HepG2 (cell line): ENCODE measurements around the gene SLC4A5. TPM values are rescaled to one million over a fixed set of nuclear protein-coding genes. Genes with fewer than 3 reads are reported as not detected.

Experiments
- ATAC-seq: fragments of 200-7000 bp; cut with Tn5 transposase; 3 replicates; pipeline ENCODE4 v1.9.1; 2020; ENCODE audit warnings: mild to moderate bottlenecking, moderate library complexity
- BruUV-seq: library from RNA; stranded (reverse); fragments of 400-500 nt; replicated peaks from 2 replicates; lab custom pipeline; 2021; lab: Mats Ljungman, UMichigan
- CTCF ChIA-PET: fragments of 300-600 bp; formaldehyde crosslinking; extraction: SDS; loops from one replicate; lab custom pipeline; 2021; ENCODE audit warnings: low total read pairs, inconsistent platforms, low intra/inter-chr PET ratio; lab: Yijun Ruan, JAX
- POLR2A ChIA-PET: fragments of 350-600 bp; sonication (Branson Sonifier 250); formaldehyde crosslinking; loops from one replicate; lab custom pipeline; 2020; ENCODE audit warnings: antibody characterized with exemption, inconsistent platforms; lab: Yijun Ruan, JAX
- DNase-seq: peaks from one replicate; pipeline ENCODE4 v3.0.0-alpha.2; 2015; ENCODE audit warnings: low spot score
- FAIRE-seq: peaks from 3 replicates; lab custom pipeline; 2011; peaks lifted over from hg19 to GRCh38; lab: Jason Lieb, UNC
- H2AFZ ChIP-seq: one replicate; pipeline ENCODE4 v1.6.1; 2011; ENCODE audit warnings: low read length, inconsistent platforms
- H3K27ac ChIP-seq: fragments of 300-600 bp; 3 replicates; pipeline ENCODE4 v1.8.0; 2011; ENCODE audit warnings: mixed run types, mild to moderate bottlenecking, mixed read lengths, low read length, inconsistent platforms; ENCODE audit not compliant: insufficient read depth; ENCODE audit errors: extremely low read length
- H3K27me3 ChIP-seq, 2 experiments: fragments of 200-600 bp in 1 of 2; 2 replicates in 1 of 2; 3 replicates in 1 of 2; pipeline versions ENCODE4 v1.6.0 to v1.8.0; 2011; ENCODE audit warnings: low read length in 2 of 2, mild to moderate bottlenecking in 2 of 2, moderate library complexity in 2 of 2, inconsistent platforms in 1 of 2; ENCODE audit not compliant: insufficient read depth in 2 of 2, control insufficient read depth in 1 of 2
- H3K36me3 ChIP-seq, 2 experiments: fragments of 200-600 bp in 1 of 2; replicated peaks in 1 of 2; 2 replicates in 1 of 2; 3 replicates in 1 of 2; pipeline versions ENCODE4 v1.5.1 to v1.8.0; 2011; ENCODE audit warnings: low read length in 2 of 2, inconsistent platforms in 1 of 2; ENCODE audit not compliant: insufficient read depth in 2 of 2, control insufficient read depth in 1 of 2
- H3K4me1 ChIP-seq: 2 replicates; pipeline ENCODE4 v1.5.1; 2012; ENCODE audit warnings: low read length, inconsistent platforms; ENCODE audit not compliant: insufficient read depth
- H3K4me2 ChIP-seq: 2 replicates; pipeline ENCODE4 v1.6.0; 2011; ENCODE audit warnings: low read depth, low read length, inconsistent platforms
- H3K4me3 ChIP-seq, 3 experiments: fragments of 200-600 bp in 1 of 3; sonication (generic), shearing (Covaris generic) in 1 of 3; replicated peaks in 1 of 3; 2 replicates each; pipeline ENCODE4 v1.5.1; 2011 to 2016; ENCODE audit warnings: low read length in 3 of 3, inconsistent platforms in 2 of 3, low read depth in 2 of 3, mild to moderate bottlenecking in 2 of 3, control low read depth in 1 of 3, mixed read lengths in 1 of 3; ENCODE audit not compliant: insufficient read depth in 1 of 3
- H3K79me2 ChIP-seq: one replicate; pipeline ENCODE4 v1.6.1; 2011; ENCODE audit warnings: low read length, inconsistent platforms; ENCODE audit not compliant: insufficient read depth
- H3K9ac ChIP-seq: 2 replicates; pipeline ENCODE4 v1.6.0; 2011; ENCODE audit warnings: mild to moderate bottlenecking, low read depth, low read length, inconsistent platforms; ENCODE audit not compliant: insufficient read depth
- H3K9me3 ChIP-seq: 2 replicates; pipeline ENCODE4 v1.5.1; 2012; ENCODE audit warnings: mild to moderate bottlenecking, low read length
- H4K20me1 ChIP-seq: 2 replicates; pipeline ENCODE4 v1.6.0; 2011; ENCODE audit warnings: inconsistent platforms, mild to moderate bottlenecking, low read length, moderate library complexity; ENCODE audit not compliant: insufficient read depth
- EHMT2 ChIP-seq: fragments of 200-600 bp; sonication (generic); IDR thresholded peaks from 2 replicates; pipeline ENCODE4 v1.7.0; 2017; ENCODE audit warnings: antibody characterized with exemption, low read depth, low read length, borderline replicate concordance
- NCOA1 ChIP-seq: sonication (generic); formaldehyde crosslinking; IDR thresholded peaks from 2 replicates; pipeline ENCODE4 v1.9.0; 2021; ENCODE audit warnings: missing genetic modification reagents
- NFKBIZ ChIP-seq: IDR thresholded peaks from 2 replicates; pipeline ENCODE4 v1.6.1; 2018; ENCODE audit warnings: missing genetic modification reagents, missing compliant biosample characterization
- SKI ChIP-seq: fragments of 450-650 bp; IDR thresholded peaks from one replicate; pipeline ENCODE4 v1.6.1; 2018; ENCODE audit warnings: mild to moderate bottlenecking; ENCODE audit not compliant: partially characterized antibody
- SOX13 ChIP-seq, 3 experiments: fragments of 450-650 bp in 1 of 3; sonication (generic) in 1 of 3; formaldehyde crosslinking in 1 of 3; IDR thresholded peaks in 2 of 3; conservative IDR thresholded peaks in 1 of 3; 2 replicates each; pipeline versions ENCODE4 v1.5.0 to v1.6.1; 2016 to 2020; ENCODE audit warnings: antibody characterized with exemption in 1 of 3, mild to moderate bottlenecking in 1 of 3, missing compliant biosample characterization in 1 of 3, missing genetic modification reagents in 1 of 3, moderate library complexity in 1 of 3
- SRSF9 ChIP-seq: fragments of 200-400 bp; formaldehyde crosslinking; IDR thresholded peaks from 2 replicates; pipeline ENCODE4 v1.6.1; 2018; ENCODE audit warnings: borderline replicate concordance, mild to moderate bottlenecking, low read depth, low read length; ENCODE audit not compliant: insufficient read depth, poor library complexity, severe bottlenecking
- ZNF260 ChIP-seq: sonication (generic); formaldehyde crosslinking; IDR thresholded peaks from 2 replicates; pipeline ENCODE4 v1.4.0; 2020; ENCODE audit warnings: missing genetic modification reagents, low read depth, mild to moderate bottlenecking, borderline replicate concordance
- WGBS: methylation state at CpG from one replicate; pipeline ENCODE4 v1.1.6; 2017; ENCODE audit warnings: low lambda C conversion rate; 5-methylcytosine and 5-hydroxymethylcytosine counted together
- in situ Hi-C: cut with HindIII; loops from 2 replicates; pipeline ENCODE4 v1.10.0; 2017; ENCODE audit warnings: low pct_unique_long_range_greater_than_20kb; ENCODE audit not compliant: extremely low pct_ligation_motif_present
- intact Hi-C: fragments of 100-400 bp; cut with micrococcal nuclease; formaldehyde crosslinking; loops from one replicate; pipeline ENCODE4 v1.10.0; 2022; ENCODE audit not compliant: unreplicated experiment
- polyA plus RNA-seq, 8 experiments: library from polyadenylated mRNA; depleted of rRNA in 3 of 8; stranded (reverse) in 7 of 8; unstranded in 1 of 8; fragments of >200 nt; fragmentation: Illumina TruSeq in 4 of 8; extraction: Trizol in 4 of 8; gene quantifications; 2 replicates each; pipeline versions ENCODE4 v1.2.1 to v1.2.3, GENCODE V29; 2011 to 2016; ENCODE audit warnings: low read depth in 4 of 8, missing spikeins in 1 of 8, mixed read lengths in 1 of 8; ENCODE audit not compliant: insufficient read depth in 1 of 8
- total RNA-seq, 5 experiments: library from RNA; depleted of rRNA; stranded (reverse); fragments of >200 nt; fragmentation: Illumina TruSeq; extraction: Trizol; gene quantifications; 2 replicates each; pipeline ENCODE4 v1.2.3, GENCODE V29; 2016; ENCODE audit warnings: low read depth in 1 of 5
- TF ChIP-seq, protein P1 (sequence below): sonication (generic); formaldehyde crosslinking; IDR thresholded peaks from 2 replicates; pipeline ENCODE4 v1.4.0; 2020; ENCODE audit warnings: missing genetic modification reagents
- TF ChIP-seq, protein P2 (sequence below): IDR thresholded peaks from 2 replicates; pipeline ENCODE4 v1.6.1; 2016; ENCODE audit warnings: mild to moderate bottlenecking

SLC4A5 gene
- total and polyA plus RNA-seq, 2 of the 13 experiments (the other 11 are each of a cell fraction or from before 2014, with no cell fraction given) = 0.50 TPM; not detected in 1

DNA sequence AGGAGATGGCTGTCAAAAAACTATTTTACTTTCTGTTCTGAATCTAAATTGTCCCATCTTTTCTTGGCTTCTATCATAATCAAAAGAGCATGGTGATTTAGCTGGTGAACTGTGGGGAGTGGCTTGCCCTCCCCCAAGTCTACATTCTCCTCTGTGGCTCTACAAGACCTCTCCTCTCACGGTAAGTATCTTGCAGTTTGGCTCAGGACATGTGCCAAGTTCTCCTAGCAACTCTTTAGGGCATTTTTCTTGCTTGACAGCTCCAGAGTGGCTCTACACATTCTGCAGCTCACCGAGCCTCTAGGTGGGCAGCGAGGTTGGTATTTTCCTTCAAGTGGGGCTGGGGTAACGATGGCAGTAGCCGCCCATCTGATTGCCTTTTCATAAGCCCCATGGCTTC lies 29.1 kb downstream of the SLC4A5 start:
- Histone ChIP-seq H3K4me1 (peaks cover 14% of the 10 kb centered on the region; the same call in 1 of the 2 replicates), H2AFZ (no peak overlapping the region)
- TF ChIP-seq, protein P1, sequence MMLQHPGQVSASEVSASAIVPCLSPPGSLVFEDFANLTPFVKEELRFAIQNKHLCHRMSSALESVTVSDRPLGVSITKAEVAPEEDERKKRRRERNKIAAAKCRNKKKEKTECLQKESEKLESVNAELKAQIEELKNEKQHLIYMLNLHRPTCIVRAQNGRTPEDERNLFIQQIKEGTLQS (CRISPR knock-in tag) = no peak
- no peak for TF ChIP-seq ZNF260 (CRISPR knock-in tag)
- no peak for TF ChIP-seq SOX13 (IDR thresholded peaks at IDR 0.05)
- no peak for TF ChIP-seq SOX13 (CRISPR knock-in tag; conservative IDR thresholded peaks at IDR 0.05 in 1 of 2, IDR thresholded peaks at IDR 0.05 in 1 of 2)
- TF ChIP-seq, protein P2, sequence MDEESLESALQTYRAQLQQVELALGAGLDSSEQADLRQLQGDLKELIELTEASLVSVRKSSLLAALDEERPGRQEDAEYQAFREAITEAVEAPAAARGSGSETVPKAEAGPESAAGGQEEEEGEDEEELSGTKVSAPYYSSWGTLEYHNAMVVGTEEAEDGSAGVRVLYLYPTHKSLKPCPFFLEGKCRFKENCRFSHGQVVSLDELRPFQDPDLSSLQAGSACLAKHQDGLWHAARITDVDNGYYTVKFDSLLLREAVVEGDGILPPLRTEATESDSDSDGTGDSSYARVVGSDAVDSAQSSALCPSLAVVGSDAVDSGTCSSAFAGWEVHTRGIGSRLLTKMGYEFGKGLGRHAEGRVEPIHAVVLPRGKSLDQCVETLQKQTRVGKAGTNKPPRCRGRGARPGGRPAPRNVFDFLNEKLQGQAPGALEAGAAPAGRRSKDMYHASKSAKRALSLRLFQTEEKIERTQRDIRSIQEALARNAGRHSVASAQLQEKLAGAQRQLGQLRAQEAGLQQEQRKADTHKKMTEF (CRISPR knock-in tag) = no peak
- TF ChIP-seq NFKBIZ (CRISPR knock-in tag) = no peak
- TF ChIP-seq, all 625 proteins: peak for 0
- 51% methylated on average over 5 of the region's 5 CpGs for WGBS
- in situ Hi-C loops = no loop called here
- H3K4me2 ChIP-seq = no peak overlapping the region
- BruUV-seq = no TSS peak
- FAIRE-seq (no peak), ATAC-seq (no peak), DNase-seq (no peak)
- ChIA-PET POLR2A (no interaction called here), CTCF (no interaction called here)
- H3K27ac ChIP-seq = no peak overlapping the region
- no peaks in the 10 kb centered on the region for H3K9me3 ChIP-seq
- H3K9ac ChIP-seq = no peak overlapping the region
- H3K4me3 ChIP-seq = no peak overlapping the region
- no peaks in the 10 kb centered on the region for H3K79me2 ChIP-seq
- no peaks in the 10 kb centered on the region for H4K20me1 ChIP-seq
- intact Hi-C loops = no loop called here
- no peaks in the 10 kb centered on the region for H3K36me3 ChIP-seq
- no peaks in the 10 kb centered on the region for H3K27me3 ChIP-seq

DNA sequence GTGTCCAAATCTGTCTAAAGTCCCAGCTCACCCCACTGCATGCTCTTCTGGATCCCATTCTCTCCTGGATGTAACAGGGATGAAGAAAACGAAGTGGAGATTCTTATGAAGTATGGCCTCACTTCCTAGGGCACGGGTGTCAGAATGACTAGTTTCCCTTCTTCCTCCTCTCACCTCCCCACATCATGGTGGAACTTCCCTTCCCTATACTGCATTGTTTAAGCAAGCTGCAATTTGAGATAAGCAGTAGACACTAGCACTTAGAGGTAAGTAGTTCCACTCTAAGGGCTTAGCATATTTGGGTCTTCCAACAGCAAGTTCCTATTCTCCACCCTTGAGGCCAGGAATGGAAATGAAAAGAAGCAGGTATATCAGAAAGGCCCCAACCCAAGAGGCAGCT lies 29.7 kb downstream of the SLC4A5 start:
- Histone ChIP-seq H3K36me3 (no peaks in the 10 kb centered on the region), H3K4me2 (no peak overlapping the region), H3K79me2 (no peaks in the 10 kb centered on the region), H3K4me3 (no peak overlapping the region), H3K9me3 (no peaks in the 10 kb centered on the region), H3K27me3 (no peaks in the 10 kb centered on the region), H3K27ac (no peak overlapping the region), H4K20me1 (no peaks in the 10 kb centered on the region), H3K4me1 (peaks cover 14% of the 10 kb centered on the region; the same call in 1 of the 2 replicates), H3K9ac (no peak overlapping the region), H2AFZ (no peak overlapping the region)
- TF ChIP-seq EHMT2 (no peak), NCOA1 (CRISPR knock-in tag) (no peak), SKI (no peak), SRSF9 (no peak)
- BruUV-seq = no TSS peak
- 43% methylated on average over 2 of the region's 2 CpGs for WGBS
- POLR2A ChIA-PET = no interaction called here
- intact Hi-C loops = no loop called here
- in situ Hi-C loops = no loop called here
- DNase-seq (no peak), FAIRE-seq (no peak), ATAC-seq (no peak)
- CTCF ChIA-PET = no interaction called here
